CD14-positive monocyte (primary cell): ENCODE data around the gene PLCB1. TPM values are rescaled to one million over a fixed set of nuclear protein-coding genes. Genes with fewer than 3 reads are reported as not detected.

Experiments used
- DNase-seq, 3 donors: peaks; one replicate each; pipeline ENCODE4 v3.0.0-alpha.2; 2011 to 2022
- H2AFZ ChIP-seq: 2 replicates; pipeline ENCODE4 v1.6.0; 2012; ENCODE audit warnings: mild to moderate bottlenecking, low read depth, low read length, inconsistent platforms; ENCODE audit not compliant: insufficient read depth, poor library complexity, severe bottlenecking
- H3K27ac ChIP-seq, 2 donors: 1 replicate in 1 of 2; 2 replicates in 1 of 2; pipeline ENCODE4 v1.5.1; 2012 to 2013; ENCODE audit warnings: low read length in 2 of 2, control low read depth in 1 of 2, inconsistent platforms in 1 of 2, low read depth in 1 of 2, mild to moderate bottlenecking in 1 of 2
- H3K27me3 ChIP-seq, 2 donors: one replicate each; pipeline versions ENCODE4 v1.6.0 to v1.6.1; 2011 to 2013; ENCODE audit warnings: low read length in 2 of 2; ENCODE audit not compliant: control insufficient read depth in 2 of 2, insufficient read depth in 2 of 2
- H3K36me3 ChIP-seq, 2 donors: replicated peaks in 1 of 2; 1 replicate in 1 of 2; 2 replicates in 1 of 2; pipeline versions ENCODE4 v1.5.1 to v1.6.1; 2012 to 2013; ENCODE audit warnings: low read length in 2 of 2, control low read depth in 1 of 2, inconsistent platforms in 1 of 2, mild to moderate bottlenecking in 1 of 2; ENCODE audit not compliant: insufficient read depth in 2 of 2, control insufficient read depth in 1 of 2
- H3K4me1 ChIP-seq, 2 donors: 1 replicate in 1 of 2; 2 replicates in 1 of 2; pipeline versions ENCODE4 v1.5.1 to v1.6.1; 2012 to 2013; ENCODE audit warnings: low read length in 2 of 2, control low read depth in 1 of 2, inconsistent platforms in 1 of 2, mild to moderate bottlenecking in 1 of 2, moderate library complexity in 1 of 2; ENCODE audit not compliant: insufficient read depth in 2 of 2, control insufficient read depth in 1 of 2
- H3K4me2 ChIP-seq: replicated peaks from 2 replicates; pipeline ENCODE3; 2012; ENCODE audit warnings: low read length, moderate library complexity, mild to moderate bottlenecking; ENCODE audit not compliant: poor library complexity, severe bottlenecking; ENCODE audit errors: extremely low read depth
- H3K4me3 ChIP-seq, 3 experiments: fragments of 200-600 bp in 1 of 3; sonication (generic) in 1 of 3; replicated peaks in 1 of 3; 1 replicate in 2 of 3; 2 replicates in 1 of 3; pipeline ENCODE4 v1.5.1; 2011 to 2013; ENCODE audit warnings: low read length in 3 of 3, mild to moderate bottlenecking in 3 of 3, control low read depth in 2 of 3, low read depth in 2 of 3, inconsistent platforms in 1 of 3, moderate library complexity in 1 of 3
- H3K79me2 ChIP-seq: 2 replicates; pipeline ENCODE4 v1.6.0; 2012; ENCODE audit warnings: mild to moderate bottlenecking, control low read depth, inconsistent platforms, low read length, moderate library complexity; ENCODE audit not compliant: insufficient read depth
- H3K9ac ChIP-seq: 2 replicates; pipeline ENCODE4 v1.6.0; 2017; ENCODE audit warnings: low read length, mild to moderate bottlenecking; ENCODE audit not compliant: insufficient read depth, poor library complexity, severe bottlenecking
- H3K9me3 ChIP-seq, 2 donors: replicated peaks in 1 of 2; 1 replicate in 1 of 2; 2 replicates in 1 of 2; pipeline versions ENCODE4 v1.5.1 to v1.6.1; 2012 to 2013; ENCODE audit warnings: low read length in 2 of 2, control low read depth in 1 of 2; ENCODE audit not compliant: control insufficient read depth in 1 of 2, insufficient read depth in 1 of 2
- H4K20me1 ChIP-seq: 2 replicates; pipeline ENCODE4 v1.6.0; 2012; ENCODE audit warnings: mild to moderate bottlenecking, low read length, control low read depth, moderate library complexity; ENCODE audit not compliant: insufficient read depth
- H3K27ac Mint-ChIP-seq, 7 donors: one replicate each; pipeline ENCODE4 v1.8.0; 2020; ENCODE audit warnings: mild to moderate bottlenecking in 7 of 7, mixed read lengths in 7 of 7, moderate library complexity in 6 of 7, inconsistent platforms in 2 of 7
- H3K27me3 Mint-ChIP-seq, 3 donors: one replicate each; pipeline ENCODE4 v1.8.0; 2021 to 2022; ENCODE audit warnings: low read depth in 3 of 3, mild to moderate bottlenecking in 3 of 3, mixed read lengths in 3 of 3, moderate library complexity in 3 of 3, inconsistent platforms in 1 of 3
- H3K36me3 Mint-ChIP-seq, 2 donors: one replicate each; pipeline ENCODE4 v1.8.0; 2020; ENCODE audit warnings: mixed read lengths in 2 of 2, inconsistent platforms in 1 of 2, mild to moderate bottlenecking in 1 of 2
- H3K4me1 Mint-ChIP-seq: one replicate; pipeline ENCODE4 v1.8.0; 2020; ENCODE audit warnings: mild to moderate bottlenecking, mixed read lengths
- H3K4me3 Mint-ChIP-seq, 2 donors: one replicate each; pipeline ENCODE4 v1.8.0; 2020; ENCODE audit warnings: mild to moderate bottlenecking in 2 of 2, mixed read lengths in 2 of 2, moderate library complexity in 1 of 2
- H3K9me3 Mint-ChIP-seq, 7 donors: one replicate each; pipeline ENCODE4 v1.8.0; 2020 to 2022; ENCODE audit warnings: mixed read lengths in 7 of 7, mild to moderate bottlenecking in 6 of 7, moderate library complexity in 6 of 7, inconsistent platforms in 2 of 7
- WGBS: methylation state at CpG from one replicate; pipeline ENCODE4 v1.1.5; 2013; ENCODE audit warnings: missing lambda C conversion rate; ENCODE audit not compliant: insufficient coverage; 5-methylcytosine and 5-hydroxymethylcytosine counted together
- intact Hi-C, 2 donors: fragments of 100-400 bp; cut with micrococcal nuclease; formaldehyde crosslinking; loops; one replicate each; pipeline versions ENCODE4 v1.15.0 to v1.15.1; 2023
- polyA plus RNA-seq, 3 donors: library from polyadenylated mRNA; depleted of rRNA in 1 of 3; unstranded in 2 of 3; stranded (reverse) in 1 of 3; fragments of 300-500 nt in 2 of 3; fragments of >200 nt in 1 of 3; fragmentation: Illumina TruSeq in 2 of 3; gene quantifications; 1 replicate in 2 of 3; 2 replicates in 1 of 3; pipeline ENCODE4 v1.2.3, GENCODE V29; 2012 to 2021
- TF ChIP-seq, protein P1 (sequence below): fragments of 200-600 bp; IDR thresholded peaks from one replicate; pipeline ENCODE4 v1.8.0; 2022; ENCODE audit warnings: antibody characterized with exemption, mild to moderate bottlenecking

The PLCB1 gene
- polyA plus RNA-seq, 3 donors = 8.6 to 16.4 (median 13.2) TPM

DNA sequence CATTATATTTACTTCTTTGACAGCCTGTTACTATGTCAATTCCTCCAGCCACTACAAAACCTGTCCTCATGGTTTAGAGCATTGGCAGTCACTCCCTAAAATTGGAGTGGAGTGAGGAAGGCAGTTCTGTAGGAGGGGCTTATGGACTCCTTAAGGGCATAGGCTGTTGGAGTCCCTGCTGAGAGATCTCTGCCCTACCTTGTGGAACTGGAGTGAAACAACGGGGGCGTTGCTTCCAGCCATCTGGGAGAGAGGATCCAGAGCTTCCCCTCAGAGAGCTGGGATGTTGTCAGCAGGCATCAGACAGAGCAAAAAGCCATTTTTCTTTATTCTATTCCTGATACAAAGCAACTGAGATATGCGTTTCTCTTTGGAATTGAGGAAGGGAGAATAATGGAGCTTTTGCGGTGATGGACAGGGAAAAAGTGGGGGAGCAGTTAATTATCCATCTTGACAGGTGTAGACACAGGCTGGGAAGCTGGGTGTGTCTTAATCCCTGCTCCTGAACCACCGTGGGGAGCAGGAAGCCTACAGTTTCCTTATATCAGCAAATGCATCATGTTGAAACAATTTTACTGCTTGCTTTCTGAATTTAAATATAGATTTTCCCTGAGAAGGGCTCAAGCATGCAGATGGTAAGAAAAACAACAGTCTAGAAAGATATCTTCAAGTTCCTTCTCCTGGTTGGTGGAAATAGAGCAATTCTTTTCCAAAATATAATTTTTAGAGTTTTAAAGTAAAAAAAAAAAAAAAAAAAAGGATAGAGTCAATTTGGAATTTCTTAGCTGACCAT lies 402.5 kb downstream of the PLCB1 start:
- peaks cover 13 to 23% of the 10 kb centered on the region in 2 donors for H3K4me1 ChIP-seq
- no peaks in the 10 kb centered on the region for H3K79me2 ChIP-seq
- no peaks in the 10 kb centered on the region for H3K9me3 ChIP-seq
- no peak overlapping the region for H3K4me3 ChIP-seq
- Mint-ChIP-seq H3K36me3 (peaks cover 0 to 4% of the 10 kb centered on the region in 2 donors), H3K4me3 (no peak overlapping the region), H3K4me1 (peaks cover 24% of the 10 kb centered on the region), H3K27ac (peak overlapping the region in 2 of 7 donors; percentile 31 to 43), H3K27me3 (no peaks in the 10 kb centered on the region), H3K9me3 (no peaks in the 10 kb centered on the region)
- no CpG with 5 or more reads among the region's 5 CpGs for WGBS
- H3K27me3 ChIP-seq = no peaks in the 10 kb centered on the region
- no peaks in the 10 kb centered on the region for H4K20me1 ChIP-seq
- TF ChIP-seq, protein P1, sequence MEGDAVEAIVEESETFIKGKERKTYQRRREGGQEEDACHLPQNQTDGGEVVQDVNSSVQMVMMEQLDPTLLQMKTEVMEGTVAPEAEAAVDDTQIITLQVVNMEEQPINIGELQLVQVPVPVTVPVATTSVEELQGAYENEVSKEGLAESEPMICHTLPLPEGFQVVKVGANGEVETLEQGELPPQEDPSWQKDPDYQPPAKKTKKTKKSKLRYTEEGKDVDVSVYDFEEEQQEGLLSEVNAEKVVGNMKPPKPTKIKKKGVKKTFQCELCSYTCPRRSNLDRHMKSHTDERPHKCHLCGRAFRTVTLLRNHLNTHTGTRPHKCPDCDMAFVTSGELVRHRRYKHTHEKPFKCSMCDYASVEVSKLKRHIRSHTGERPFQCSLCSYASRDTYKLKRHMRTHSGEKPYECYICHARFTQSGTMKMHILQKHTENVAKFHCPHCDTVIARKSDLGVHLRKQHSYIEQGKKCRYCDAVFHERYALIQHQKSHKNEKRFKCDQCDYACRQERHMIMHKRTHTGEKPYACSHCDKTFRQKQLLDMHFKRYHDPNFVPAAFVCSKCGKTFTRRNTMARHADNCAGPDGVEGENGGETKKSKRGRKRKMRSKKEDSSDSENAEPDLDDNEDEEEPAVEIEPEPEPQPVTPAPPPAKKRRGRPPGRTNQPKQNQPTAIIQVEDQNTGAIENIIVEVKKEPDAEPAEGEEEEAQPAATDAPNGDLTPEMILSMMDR = no peak
- no peak overlapping the region for H3K27ac ChIP-seq
- no peaks in the 10 kb centered on the region for H3K36me3 ChIP-seq
- intact Hi-C loops = no loop called here
- H3K4me2 ChIP-seq = no peak overlapping the region
- no peak overlapping the region for H2AFZ ChIP-seq
- no peak overlapping the region for H3K9ac ChIP-seq
- DNase-seq = no peak

DNA sequence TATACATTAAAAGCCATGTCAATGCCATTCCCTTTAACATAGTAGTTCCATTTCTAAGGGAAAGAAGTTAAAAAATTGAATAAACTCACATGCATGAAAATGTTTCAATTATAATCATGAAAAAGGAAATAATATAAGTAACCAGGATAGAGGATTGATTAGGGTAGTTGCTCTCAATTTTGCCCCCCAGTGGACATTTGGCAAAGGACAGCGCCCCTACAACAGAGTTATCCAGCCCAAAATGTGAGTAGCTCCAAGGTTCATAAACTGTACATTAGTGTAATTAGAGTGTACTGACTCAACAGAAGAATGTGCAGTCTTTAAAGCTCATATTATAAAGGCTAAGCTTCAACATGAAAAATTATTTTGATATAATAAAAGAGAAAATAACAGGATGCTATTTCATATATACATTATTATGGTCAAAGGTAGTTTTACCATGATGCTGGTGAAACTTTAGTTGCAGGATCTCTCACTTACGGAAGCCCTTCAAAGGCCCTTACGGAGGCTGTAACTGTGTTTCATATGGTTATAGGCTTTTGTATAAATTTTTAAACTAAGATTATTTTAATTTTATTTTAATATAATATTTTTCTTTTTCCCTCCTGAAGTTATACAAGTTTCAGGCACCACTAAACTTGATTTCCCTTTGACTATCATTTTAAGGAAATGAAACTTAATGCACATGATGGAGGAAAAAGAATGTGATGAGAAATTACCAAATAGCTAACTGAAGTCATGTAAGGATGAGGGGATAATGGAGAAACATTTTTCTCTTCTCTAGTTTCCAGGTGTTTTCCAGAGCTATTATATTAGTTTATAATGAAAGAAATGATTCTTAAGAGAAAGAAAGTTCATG lies 403.6 kb downstream of the PLCB1 start:
- Histone ChIP-seq H3K27ac (peak overlapping the region in 1 of 2 donors; percentile 73), H2AFZ (no peak overlapping the region), H3K4me1 (peaks cover 13 to 26% of the 10 kb centered on the region in 2 donors), H3K9ac (no peak overlapping the region), H3K79me2 (no peaks in the 10 kb centered on the region), H3K4me2 (peak overlapping the region; percentile 19), H3K4me3 (peak overlapping the region in 1 of 3 experiments; percentile 21), H3K9me3 (no peaks in the 10 kb centered on the region), H4K20me1 (no peaks in the 10 kb centered on the region), H3K36me3 (no peaks in the 10 kb centered on the region), H3K27me3 (no peaks in the 10 kb centered on the region)
- TF ChIP-seq, protein P1 = peak; percentile 26
- Mint-ChIP-seq H3K27me3 (no peaks in the 10 kb centered on the region), H3K4me1 (peaks cover 26% of the 10 kb centered on the region), H3K36me3 (peaks cover 0 to 4% of the 10 kb centered on the region in 2 donors), H3K4me3 (peak overlapping the region in 1 of 2 donors; percentile 41), H3K27ac (peak overlapping the region; percentile 55 to 93 (median 84)), H3K9me3 (no peaks in the 10 kb centered on the region)
- intact Hi-C loops = no loop called here
- DNase-seq = peak in 2 of 3 donors; percentile 43 to 45
- WGBS = no CpG with 5 or more reads among the region's 3 CpGs
